ENCODE results near the gene MED16. TPM values are rescaled to one million over a fixed set of nuclear protein-coding genes. Genes with fewer than 3 reads are reported as not detected.
A peak's percentile ranks its signal among the peaks of the same experiment; 100 is the strongest.

The MED16 gene
- total RNA-seq, 1 experiment from 2014 or later: 66.9 TPM

DNA sequence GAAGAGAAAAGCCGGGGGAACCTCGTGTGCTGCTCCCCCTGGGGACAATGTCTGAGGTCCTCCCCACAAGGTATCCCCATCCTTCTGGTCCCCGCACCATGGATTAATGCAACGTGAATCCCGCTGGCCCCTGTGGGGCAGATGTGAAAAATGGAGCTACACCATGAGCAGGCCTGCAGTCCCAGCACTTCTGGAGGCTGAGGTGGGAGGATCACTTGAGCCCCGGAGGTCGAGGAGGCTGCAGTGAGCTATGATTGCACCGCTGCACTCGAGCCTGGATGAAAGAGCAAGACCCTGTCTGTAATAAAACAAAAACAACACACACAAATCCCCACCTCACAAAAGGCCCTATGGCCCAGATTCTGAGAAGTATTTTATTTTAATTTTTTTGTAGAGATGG is 34.7 kb downstream of the MED16 start:
- CTCF ChIA-PET: interaction anchor here (0.6 to 1.1 kb wide), 3 partner anchors 75 to 386 kb away, joined by 3 to 5 read pairs (median 3); no protein-coding TSS in a partner anchor
- Mint-ChIP-seq H3K9me3 (no peaks in the 10 kb centered on the region), H3K36me3 (no peaks in the 10 kb centered on the region), H3K4me3 (no peak overlapping the region), H3K4me1 (no peaks in the 10 kb centered on the region; the same call in 1 of the 2 replicates), H3K27ac (no peak overlapping the region), H3K27me3 (ENCODE audit: low read depth) (peaks cover 31% of the 10 kb centered on the region)
- ATAC-seq (no peak), DNase-seq (ENCODE audit: low spot score) (no peak)
- POLR2A ChIA-PET: no interaction called here
- TF ChIP-seq, protein P1, sequence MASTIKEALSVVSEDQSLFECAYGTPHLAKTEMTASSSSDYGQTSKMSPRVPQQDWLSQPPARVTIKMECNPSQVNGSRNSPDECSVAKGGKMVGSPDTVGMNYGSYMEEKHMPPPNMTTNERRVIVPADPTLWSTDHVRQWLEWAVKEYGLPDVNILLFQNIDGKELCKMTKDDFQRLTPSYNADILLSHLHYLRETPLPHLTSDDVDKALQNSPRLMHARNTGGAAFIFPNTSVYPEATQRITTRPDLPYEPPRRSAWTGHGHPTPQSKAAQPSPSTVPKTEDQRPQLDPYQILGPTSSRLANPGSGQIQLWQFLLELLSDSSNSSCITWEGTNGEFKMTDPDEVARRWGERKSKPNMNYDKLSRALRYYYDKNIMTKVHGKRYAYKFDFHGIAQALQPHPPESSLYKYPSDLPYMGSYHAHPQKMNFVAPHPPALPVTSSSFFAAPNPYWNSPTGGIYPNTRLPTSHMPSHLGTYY (CRISPR knock-in tag; IDR thresholded peaks at IDR 0.05): no peak
- TF ChIP-seq, protein P2, sequence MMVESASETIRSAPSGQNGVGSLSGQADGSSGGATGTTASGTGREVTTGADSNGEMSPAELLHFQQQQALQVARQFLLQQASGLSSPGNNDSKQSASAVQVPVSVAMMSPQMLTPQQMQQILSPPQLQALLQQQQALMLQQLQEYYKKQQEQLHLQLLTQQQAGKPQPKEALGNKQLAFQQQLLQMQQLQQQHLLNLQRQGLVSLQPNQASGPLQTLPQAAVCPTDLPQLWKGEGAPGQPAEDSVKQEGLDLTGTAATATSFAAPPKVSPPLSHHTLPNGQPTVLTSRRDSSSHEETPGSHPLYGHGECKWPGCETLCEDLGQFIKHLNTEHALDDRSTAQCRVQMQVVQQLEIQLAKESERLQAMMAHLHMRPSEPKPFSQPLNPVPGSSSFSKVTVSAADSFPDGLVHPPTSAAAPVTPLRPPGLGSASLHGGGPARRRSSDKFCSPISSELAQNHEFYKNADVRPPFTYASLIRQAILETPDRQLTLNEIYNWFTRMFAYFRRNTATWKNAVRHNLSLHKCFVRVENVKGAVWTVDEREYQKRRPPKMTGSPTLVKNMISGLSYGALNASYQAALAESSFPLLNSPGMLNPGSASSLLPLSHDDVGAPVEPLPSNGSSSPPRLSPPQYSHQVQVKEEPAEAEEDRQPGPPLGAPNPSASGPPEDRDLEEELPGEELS (CRISPR knock-in tag; IDR thresholded peaks at IDR 0.05): no peak
- TF ChIP-seq, protein P3, sequence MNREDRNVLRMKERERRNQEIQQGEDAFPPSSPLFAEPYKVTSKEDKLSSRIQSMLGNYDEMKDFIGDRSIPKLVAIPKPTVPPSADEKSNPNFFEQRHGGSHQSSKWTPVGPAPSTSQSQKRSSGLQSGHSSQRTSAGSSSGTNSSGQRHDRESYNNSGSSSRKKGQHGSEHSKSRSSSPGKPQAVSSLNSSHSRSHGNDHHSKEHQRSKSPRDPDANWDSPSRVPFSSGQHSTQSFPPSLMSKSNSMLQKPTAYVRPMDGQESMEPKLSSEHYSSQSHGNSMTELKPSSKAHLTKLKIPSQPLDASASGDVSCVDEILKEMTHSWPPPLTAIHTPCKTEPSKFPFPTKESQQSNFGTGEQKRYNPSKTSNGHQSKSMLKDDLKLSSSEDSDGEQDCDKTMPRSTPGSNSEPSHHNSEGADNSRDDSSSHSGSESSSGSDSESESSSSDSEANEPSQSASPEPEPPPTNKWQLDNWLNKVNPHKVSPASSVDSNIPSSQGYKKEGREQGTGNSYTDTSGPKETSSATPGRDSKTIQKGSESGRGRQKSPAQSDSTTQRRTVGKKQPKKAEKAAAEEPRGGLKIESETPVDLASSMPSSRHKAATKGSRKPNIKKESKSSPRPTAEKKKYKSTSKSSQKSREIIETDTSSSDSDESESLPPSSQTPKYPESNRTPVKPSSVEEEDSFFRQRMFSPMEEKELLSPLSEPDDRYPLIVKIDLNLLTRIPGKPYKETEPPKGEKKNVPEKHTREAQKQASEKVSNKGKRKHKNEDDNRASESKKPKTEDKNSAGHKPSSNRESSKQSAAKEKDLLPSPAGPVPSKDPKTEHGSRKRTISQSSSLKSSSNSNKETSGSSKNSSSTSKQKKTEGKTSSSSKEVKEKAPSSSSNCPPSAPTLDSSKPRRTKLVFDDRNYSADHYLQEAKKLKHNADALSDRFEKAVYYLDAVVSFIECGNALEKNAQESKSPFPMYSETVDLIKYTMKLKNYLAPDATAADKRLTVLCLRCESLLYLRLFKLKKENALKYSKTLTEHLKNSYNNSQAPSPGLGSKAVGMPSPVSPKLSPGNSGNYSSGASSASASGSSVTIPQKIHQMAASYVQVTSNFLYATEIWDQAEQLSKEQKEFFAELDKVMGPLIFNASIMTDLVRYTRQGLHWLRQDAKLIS (CRISPR knock-in tag; IDR thresholded peaks at IDR 0.05; ENCODE audit: borderline replicate concordance): no peak
- TF ChIP-seq, protein P4, sequence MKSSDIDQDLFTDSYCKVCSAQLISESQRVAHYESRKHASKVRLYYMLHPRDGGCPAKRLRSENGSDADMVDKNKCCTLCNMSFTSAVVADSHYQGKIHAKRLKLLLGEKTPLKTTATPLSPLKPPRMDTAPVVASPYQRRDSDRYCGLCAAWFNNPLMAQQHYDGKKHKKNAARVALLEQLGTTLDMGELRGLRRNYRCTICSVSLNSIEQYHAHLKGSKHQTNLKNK (CRISPR knock-in tag; IDR thresholded peaks at IDR 0.05): no peak
- no peak for TF ChIP-seq NR3C1 (CRISPR knock-in tag; conservative IDR thresholded peaks at IDR 0.05; ENCODE audit: low read depth)

- TF ChIP-seq JUN (CRISPR knock-in tag; IDR thresholded peaks at IDR 0.05) (no peak), ZNF671 (CRISPR knock-in tag; IDR thresholded peaks at IDR 0.05) (no peak), ZNF396 (CRISPR knock-in tag; IDR thresholded peaks at IDR 0.05; ENCODE audit: borderline replicate concordance) (no peak), NR3C1 (CRISPR knock-in tag; conservative IDR thresholded peaks at IDR 0.05; ENCODE audit: low read depth) (no peak), JAZF1 (CRISPR knock-in tag; IDR thresholded peaks at IDR 0.05) (no peak), NFE2L1 (CRISPR knock-in tag; IDR thresholded peaks at IDR 0.05) (no peak), ZNF317 (CRISPR knock-in tag; IDR thresholded peaks at IDR 0.05; ENCODE audit: borderline replicate concordance, low read depth) (no peak), GTF2I (CRISPR knock-in tag; conservative IDR thresholded peaks at IDR 0.05) (no peak), TP53 (CRISPR knock-in tag; IDR thresholded peaks at IDR 0.05) (no peak), TCF7 (CRISPR knock-in tag; IDR thresholded peaks at IDR 0.05; ENCODE audit: low read depth) (no peak), ZNF425 (CRISPR knock-in tag; conservative IDR thresholded peaks at IDR 0.05) (no peak), ZBTB21 (CRISPR knock-in tag; IDR thresholded peaks at IDR 0.05; ENCODE audit: borderline replicate concordance) (no peak)
- TF ChIP-seq, protein P5, sequence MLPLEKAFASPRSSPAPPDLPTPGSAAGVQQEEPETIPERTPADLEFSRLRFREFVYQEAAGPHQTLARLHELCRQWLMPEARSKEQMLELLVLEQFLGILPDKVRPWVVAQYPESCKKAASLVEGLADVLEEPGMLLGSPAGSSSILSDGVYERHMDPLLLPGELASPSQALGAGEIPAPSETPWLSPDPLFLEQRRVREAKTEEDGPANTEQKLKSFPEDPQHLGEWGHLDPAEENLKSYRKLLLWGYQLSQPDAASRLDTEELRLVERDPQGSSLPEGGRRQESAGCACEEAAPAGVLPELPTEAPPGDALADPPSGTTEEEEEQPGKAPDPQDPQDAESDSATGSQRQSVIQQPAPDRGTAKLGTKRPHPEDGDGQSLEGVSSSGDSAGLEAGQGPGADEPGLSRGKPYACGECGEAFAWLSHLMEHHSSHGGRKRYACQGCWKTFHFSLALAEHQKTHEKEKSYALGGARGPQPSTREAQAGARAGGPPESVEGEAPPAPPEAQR (CRISPR knock-in tag; IDR thresholded peaks at IDR 0.05): no peak
- TF ChIP-seq, protein P6, sequence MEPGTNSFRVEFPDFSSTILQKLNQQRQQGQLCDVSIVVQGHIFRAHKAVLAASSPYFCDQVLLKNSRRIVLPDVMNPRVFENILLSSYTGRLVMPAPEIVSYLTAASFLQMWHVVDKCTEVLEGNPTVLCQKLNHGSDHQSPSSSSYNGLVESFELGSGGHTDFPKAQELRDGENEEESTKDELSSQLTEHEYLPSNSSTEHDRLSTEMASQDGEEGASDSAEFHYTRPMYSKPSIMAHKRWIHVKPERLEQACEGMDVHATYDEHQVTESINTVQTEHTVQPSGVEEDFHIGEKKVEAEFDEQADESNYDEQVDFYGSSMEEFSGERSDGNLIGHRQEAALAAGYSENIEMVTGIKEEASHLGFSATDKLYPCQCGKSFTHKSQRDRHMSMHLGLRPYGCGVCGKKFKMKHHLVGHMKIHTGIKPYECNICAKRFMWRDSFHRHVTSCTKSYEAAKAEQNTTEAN (CRISPR knock-in tag; IDR thresholded peaks at IDR 0.05): no peak
- TF ChIP-seq, protein P7, sequence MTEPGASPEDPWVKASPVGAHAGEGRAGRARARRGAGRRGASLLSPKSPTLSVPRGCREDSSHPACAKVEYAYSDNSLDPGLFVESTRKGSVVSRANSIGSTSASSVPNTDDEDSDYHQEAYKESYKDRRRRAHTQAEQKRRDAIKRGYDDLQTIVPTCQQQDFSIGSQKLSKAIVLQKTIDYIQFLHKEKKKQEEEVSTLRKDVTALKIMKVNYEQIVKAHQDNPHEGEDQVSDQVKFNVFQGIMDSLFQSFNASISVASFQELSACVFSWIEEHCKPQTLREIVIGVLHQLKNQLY (CRISPR knock-in tag; IDR thresholded peaks at IDR 0.05): no peak
- TF ChIP-seq, protein P8, sequence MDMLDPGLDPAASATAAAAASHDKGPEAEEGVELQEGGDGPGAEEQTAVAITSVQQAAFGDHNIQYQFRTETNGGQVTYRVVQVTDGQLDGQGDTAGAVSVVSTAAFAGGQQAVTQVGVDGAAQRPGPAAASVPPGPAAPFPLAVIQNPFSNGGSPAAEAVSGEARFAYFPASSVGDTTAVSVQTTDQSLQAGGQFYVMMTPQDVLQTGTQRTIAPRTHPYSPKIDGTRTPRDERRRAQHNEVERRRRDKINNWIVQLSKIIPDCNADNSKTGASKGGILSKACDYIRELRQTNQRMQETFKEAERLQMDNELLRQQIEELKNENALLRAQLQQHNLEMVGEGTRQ (CRISPR knock-in tag; IDR thresholded peaks at IDR 0.05): no peak
Measured at GRCh38 chr19:855566-856120, 37.3 kb downstream of the MED16 start.

More at GRCh38 chr19:855566-856120, 37.3 kb downstream of the MED16 start:
- Mint-ChIP-seq H3K9me3 (no peaks in the 10 kb centered on the region), H3K27ac (no peak overlapping the region), H3K4me1 (no peaks in the 10 kb centered on the region), H3K27me3 (ENCODE audit: low read depth) (peaks cover 27% of the 10 kb centered on the region), H3K4me3 (no peak overlapping the region), H3K36me3 (no peaks in the 10 kb centered on the region)
- DNase-seq (ENCODE audit: low spot score) (peak; percentile 16), ATAC-seq (no peak)
- ChIA-PET CTCF (interaction anchor here (0.6 to 3.0 kb wide), 9 partner anchors 17 to 152 kb away, joined by 3 to 13 read pairs (median 4); partner anchors contain the start of gene WDR18), POLR2A (no interaction called here)

All from WTC11 (cell line).